Effector memory CD4-positive, alpha-beta T cell (primary cell): Measurements from ENCODE around the gene NAA25.
"Not testable (repeated sequence)": the region's sequence is repeated elsewhere in the genome, so short reads cannot be mapped to it uniquely, and the experiment has no call there.

Source experiments
- DNase-seq, 3 donors: peaks; one replicate each; pipeline ENCODE4 v3.0.0-alpha.2; 2020
- H3K27ac ChIP-seq: 2 replicates; pipeline ENCODE4 v1.7.0; 2013; ENCODE audit warnings: mild to moderate bottlenecking, low read length, moderate library complexity; ENCODE audit not compliant: insufficient read depth, poor library complexity, severe bottlenecking
- H3K27me3 ChIP-seq: replicated peaks from 2 replicates; pipeline ENCODE4 v1.7.0; 2013; ENCODE audit warnings: mild to moderate bottlenecking, low read length; ENCODE audit not compliant: insufficient read depth, control insufficient read depth, poor library complexity, severe bottlenecking
- H3K36me3 ChIP-seq: 2 replicates; pipeline ENCODE4 v1.7.0; 2013; ENCODE audit warnings: mild to moderate bottlenecking, low read length, moderate library complexity; ENCODE audit not compliant: control insufficient read depth, insufficient read depth
- H3K4me1 ChIP-seq: 2 replicates; pipeline ENCODE4 v1.7.0; 2013; ENCODE audit warnings: low read length, mild to moderate bottlenecking; ENCODE audit not compliant: control insufficient read depth, insufficient read depth, poor library complexity, severe bottlenecking
- H3K4me3 ChIP-seq: 2 replicates; pipeline ENCODE4 v1.7.0; 2013; ENCODE audit warnings: low read length, low read depth, mild to moderate bottlenecking; ENCODE audit not compliant: insufficient read depth, poor library complexity, severe bottlenecking
- H3K9me3 ChIP-seq: 2 replicates; pipeline ENCODE4 v1.7.0; 2013; ENCODE audit warnings: mild to moderate bottlenecking, low read length, moderate library complexity; ENCODE audit not compliant: control insufficient read depth

NAA25 gene

DNA sequence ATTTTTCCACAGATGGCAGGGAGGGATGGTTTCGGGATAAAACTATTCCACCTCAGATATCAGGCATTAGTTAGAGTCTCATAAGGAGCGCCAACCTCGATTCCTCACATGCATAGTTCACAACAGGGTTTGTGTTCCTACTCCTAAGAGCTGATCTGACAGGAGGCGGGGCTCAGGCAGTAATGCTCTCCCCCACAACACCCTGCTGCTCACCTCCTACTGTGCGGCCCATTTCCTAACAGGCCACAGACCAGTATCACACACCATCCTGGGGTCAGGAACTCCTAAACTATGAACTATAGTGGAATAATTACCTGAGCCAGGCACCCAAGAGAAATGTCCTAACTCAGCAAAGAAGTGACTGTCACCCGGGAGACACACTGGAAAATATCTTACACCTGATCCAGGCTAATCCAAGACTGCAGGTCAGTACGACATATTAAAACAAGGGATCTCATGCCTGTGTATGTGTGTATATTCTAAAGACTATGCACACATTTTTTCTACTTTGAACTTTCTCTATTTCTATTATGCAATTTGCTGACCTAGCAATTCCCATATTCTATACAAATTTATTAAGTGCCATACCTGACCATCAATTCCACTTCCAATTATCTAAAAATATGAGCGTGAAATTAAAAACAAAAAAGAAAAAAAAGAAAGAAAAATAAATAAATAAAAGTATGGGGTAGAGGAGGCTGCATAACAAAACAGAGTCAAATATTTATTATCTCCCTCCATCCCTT, 4.7 kb downstream of the NAA25 start:
- Histone ChIP-seq H3K4me3 (no peak overlapping the region), H3K27ac (no peak overlapping the region), H3K36me3 (peaks cover 12% of the 10 kb centered on the region), H3K27me3 (no peaks in the 10 kb centered on the region), H3K9me3 (no peaks in the 10 kb centered on the region), H3K4me1 (peaks cover 7% of the 10 kb centered on the region)
- DNase-seq, result no peak

DNA sequence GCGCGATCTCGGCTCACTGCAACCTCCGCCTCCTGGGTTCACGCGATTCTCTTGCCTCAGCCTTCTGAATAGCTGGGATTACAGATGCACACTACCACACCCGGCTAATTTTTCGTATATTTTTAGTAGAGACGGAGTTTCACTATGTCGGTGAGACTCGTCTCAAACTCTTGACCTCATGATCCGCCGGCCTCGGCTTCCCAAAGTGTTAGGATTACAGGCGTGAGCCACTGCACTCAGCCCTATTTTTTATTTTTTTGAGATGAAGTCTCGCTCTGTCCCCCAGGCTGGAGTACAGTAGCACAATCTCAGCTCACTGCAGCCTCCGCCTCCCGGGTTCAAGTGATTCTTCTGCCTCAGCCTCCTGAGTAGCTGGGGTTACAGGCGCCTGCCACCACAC, 5.8 kb downstream of the NAA25 start:
- H3K36me3 ChIP-seq, result peaks cover 12% of the 10 kb centered on the region
- H3K4me3 ChIP-seq, DNase-seq, H3K27me3 ChIP-seq, H3K4me1 ChIP-seq, H3K27ac ChIP-seq, H3K9me3 ChIP-seq: not testable (repeated sequence)

DNA sequence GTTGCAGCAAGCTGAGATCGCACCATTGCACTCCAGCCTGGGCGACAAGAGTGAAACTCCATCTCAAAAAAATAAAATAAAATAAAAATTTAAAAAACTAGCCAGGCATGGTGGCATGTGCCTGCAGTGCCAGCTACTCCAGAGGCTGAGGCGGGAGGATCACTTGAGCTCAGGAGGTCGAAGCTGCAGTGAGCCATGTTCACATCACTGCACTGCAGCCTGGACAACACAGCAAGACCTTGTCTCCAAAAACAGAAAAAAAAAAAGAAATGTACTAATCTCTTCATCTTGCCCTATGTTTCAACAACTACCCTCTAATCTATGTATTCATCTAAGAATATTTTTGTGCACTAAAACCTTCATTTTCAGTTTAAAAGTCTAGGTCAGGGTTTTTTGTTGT, 6.5 kb downstream of the NAA25 start:
- DNase-seq, result no peak
- Histone ChIP-seq H3K36me3 (peaks cover 12% of the 10 kb centered on the region), H3K27ac (no peak overlapping the region), H3K9me3 (no peaks in the 10 kb centered on the region), H3K4me1 (no peaks in the 10 kb centered on the region), H3K27me3 (no peaks in the 10 kb centered on the region), H3K4me3 (no peak overlapping the region)

DNA sequence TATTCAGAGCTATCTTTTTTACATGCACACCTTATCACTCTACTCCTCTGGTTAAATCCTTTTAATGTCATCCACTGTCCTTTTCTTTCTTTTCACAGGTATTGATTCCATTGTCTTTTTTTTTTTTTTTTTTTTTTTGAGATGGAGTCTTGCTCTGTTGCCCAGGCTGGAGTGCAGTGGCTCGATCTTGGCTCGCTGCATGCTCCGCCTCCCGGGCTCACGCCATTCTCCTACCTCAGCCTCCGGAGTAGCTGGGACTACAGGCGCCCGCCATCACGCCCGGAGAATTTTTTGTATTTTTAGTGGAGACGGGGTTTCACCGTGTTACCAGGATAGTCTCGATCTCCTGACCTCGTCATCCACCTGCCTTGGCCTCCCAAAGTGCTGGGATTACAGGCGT, 8.1 kb downstream of the NAA25 start:
- H3K36me3 ChIP-seq, result peaks cover 12% of the 10 kb centered on the region
- H3K27me3 ChIP-seq, DNase-seq, H3K9me3 ChIP-seq, H3K4me1 ChIP-seq, H3K4me3 ChIP-seq, H3K27ac ChIP-seq: not testable (repeated sequence)

DNA sequence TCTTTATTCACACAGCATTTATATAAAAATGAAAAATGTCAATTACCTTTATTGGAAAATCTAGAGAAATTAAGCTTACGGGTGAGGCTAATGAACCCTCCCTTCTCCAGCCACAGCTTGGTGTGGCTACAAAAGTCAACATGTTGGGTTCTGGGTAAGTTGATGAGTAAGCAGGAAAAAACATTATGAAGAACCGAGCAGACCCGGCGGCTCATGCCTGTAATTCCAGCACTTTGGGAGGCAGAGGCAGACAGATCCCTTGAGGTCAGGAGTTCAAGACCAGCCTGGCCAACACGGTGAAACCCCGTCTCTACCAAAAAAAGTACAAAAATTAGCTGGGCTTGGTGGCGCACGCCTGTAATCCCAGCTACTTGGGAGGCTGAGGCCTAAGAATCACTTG, 10.9 kb downstream of the NAA25 start:
- no peaks in the 10 kb centered on the region for H3K9me3 ChIP-seq
- DNase-seq, result no peak
- H3K4me3 ChIP-seq, result no peak overlapping the region
- H3K27me3 ChIP-seq, result no peaks in the 10 kb centered on the region
- H3K4me1 ChIP-seq, result no peaks in the 10 kb centered on the region
- H3K27ac ChIP-seq, result no peak overlapping the region
- peaks cover 12% of the 10 kb centered on the region for H3K36me3 ChIP-seq

DNA sequence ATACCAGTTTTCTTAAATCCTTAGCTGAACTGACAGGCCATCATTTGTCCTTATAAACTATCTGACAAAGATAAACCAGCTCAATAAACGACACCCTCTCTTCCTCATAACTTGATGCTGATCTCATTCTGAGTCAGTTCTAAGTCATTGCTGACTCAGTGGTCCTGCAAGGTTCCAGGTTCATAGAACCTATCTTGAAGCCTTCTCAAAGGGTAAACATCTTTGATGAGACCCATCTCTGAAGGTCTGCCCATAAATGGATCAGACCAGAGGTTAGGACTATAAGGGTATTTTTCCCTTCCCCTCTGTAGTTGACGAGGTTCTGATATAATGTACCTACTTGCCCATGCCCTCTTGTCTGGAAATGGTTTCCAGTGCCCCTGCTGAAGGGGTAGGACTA, 11.9 kb downstream of the NAA25 start:
- peaks cover 14% of the 10 kb centered on the region for H3K36me3 ChIP-seq

DNA sequence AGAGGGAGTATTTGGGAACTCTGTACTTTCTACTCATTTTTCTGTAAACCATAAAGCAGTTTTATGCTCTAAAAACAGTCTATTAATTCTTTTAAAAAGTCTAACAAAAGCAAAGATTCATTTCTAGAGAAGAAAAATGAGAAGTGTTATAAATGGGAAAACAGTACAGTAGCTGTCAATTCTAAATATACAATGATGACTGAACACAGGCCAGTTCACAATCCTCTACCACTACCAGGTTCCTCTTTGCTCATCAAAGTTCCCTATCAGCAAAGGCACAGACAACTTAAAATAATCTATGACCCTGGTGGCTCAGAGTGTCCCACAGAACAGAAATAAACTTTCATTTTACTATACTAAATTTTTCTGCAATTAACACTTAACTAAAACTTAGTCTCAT, 12.5 kb downstream of the NAA25 start:
- Histone ChIP-seq H3K4me1 (no peaks in the 10 kb centered on the region), H3K4me3 (no peak overlapping the region), H3K9me3 (no peaks in the 10 kb centered on the region), H3K36me3 (peaks cover 17% of the 10 kb centered on the region), H3K27ac (no peak overlapping the region), H3K27me3 (no peaks in the 10 kb centered on the region)
- no peak for DNase-seq

More for the DNA sequence above, 11.9 kb downstream of the NAA25 start:
- Histone ChIP-seq H3K27ac (no peak overlapping the region), H3K9me3 (no peaks in the 10 kb centered on the region), H3K4me3 (no peak overlapping the region), H3K27me3 (no peaks in the 10 kb centered on the region), H3K4me1 (no peaks in the 10 kb centered on the region)
- DNase-seq, result no peak

DNA sequence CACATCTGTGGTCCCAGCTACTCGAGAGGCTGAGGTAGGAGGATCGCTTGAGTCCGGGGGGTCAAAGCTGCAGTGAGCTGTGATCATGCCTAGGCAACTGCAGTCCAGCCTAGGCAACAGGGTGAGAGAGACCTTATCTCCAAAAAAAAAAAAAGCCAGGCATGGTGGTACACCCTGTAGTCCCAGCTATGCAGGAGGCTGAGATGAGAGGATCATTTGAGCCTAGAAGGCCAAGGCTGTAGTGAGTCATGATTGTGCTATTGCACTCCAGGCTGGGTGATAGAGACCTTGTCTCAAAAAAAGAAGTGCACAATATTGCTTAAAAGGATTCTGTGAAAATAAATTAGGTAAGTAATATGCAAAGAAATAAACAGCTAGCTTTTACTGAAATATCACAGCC, 17.0 kb downstream of the NAA25 start:
- Histone ChIP-seq H3K27ac (no peak overlapping the region), H3K4me3 (no peak overlapping the region), H3K4me1 (no peaks in the 10 kb centered on the region), H3K36me3 (peaks cover 32% of the 10 kb centered on the region), H3K9me3 (no peaks in the 10 kb centered on the region), H3K27me3 (no peaks in the 10 kb centered on the region)
- no peak for DNase-seq

DNA sequence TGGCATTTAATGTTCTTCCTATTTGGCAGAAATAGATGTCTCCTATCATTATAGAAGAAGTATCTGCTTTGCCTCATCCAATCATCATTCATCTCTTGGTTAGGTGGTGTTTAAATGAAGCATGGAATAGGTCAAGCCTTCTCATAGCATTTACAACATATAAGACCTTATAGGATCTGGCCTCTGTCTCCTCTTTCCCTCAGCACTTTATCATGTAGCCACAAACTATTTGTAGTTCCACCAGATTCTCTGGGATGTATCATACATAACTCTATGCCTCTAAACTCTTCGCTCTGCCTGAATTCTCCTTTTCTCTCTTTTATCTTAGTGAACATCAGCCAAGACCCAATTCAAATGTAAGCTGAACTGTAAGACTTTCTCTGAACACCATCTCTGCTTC, 20.7 kb downstream of the NAA25 start:
- DNase-seq, result no peak
- peaks cover 32% of the 10 kb centered on the region for H3K36me3 ChIP-seq
- no peak overlapping the region for H3K4me3 ChIP-seq
- H3K27ac ChIP-seq, result no peak overlapping the region
- no peaks in the 10 kb centered on the region for H3K4me1 ChIP-seq
- no peaks in the 10 kb centered on the region for H3K9me3 ChIP-seq
- H3K27me3 ChIP-seq, result no peaks in the 10 kb centered on the region

DNA sequence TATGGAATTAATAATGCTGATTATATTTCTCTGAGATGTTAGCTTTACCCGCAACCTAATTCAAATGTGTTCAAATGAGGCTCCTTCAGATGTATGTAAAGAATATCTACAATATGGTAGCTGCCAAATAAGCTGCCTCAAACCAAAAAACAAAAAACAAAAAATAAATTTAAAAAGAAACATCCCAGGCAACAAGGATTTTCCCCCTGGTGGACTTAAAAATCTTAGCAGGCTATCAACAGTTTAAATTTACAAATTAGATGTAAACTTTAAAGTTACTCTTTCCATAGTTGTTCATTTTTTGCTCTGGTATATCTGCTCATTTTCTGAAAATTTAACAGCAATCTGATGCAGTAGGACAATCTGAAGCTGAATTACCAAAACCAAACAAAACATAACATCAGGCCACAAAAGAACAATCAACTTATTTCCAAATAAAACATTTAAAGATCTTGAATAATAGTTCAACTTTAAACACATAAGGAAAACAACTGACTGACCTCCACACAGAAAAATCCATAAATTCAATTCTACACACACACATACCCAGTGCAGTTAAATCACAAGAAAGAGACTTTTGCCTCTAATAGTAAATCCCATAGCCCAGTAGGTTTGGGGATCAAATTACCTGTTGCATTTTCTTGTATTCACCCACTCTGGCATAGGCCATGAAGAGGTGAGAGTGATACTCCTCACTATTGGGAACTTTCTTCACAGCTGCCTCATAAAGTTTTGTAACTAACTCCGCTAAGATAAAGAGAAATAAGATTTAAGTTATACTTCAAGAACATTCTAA, 21.3 kb downstream of the NAA25 start:
- Histone ChIP-seq H3K9me3 (no peaks in the 10 kb centered on the region), H3K4me3 (no peak overlapping the region), H3K27me3 (no peaks in the 10 kb centered on the region), H3K36me3 (peaks cover 32% of the 10 kb centered on the region), H3K27ac (no peak overlapping the region), H3K4me1 (no peaks in the 10 kb centered on the region)
- no peak for DNase-seq
